ENCODE results near the gene BUB1.
A peak's percentile ranks its signal among the peaks of the same experiment; 100 is the strongest.
"Not testable (repeated sequence)": the region's sequence is repeated elsewhere in the genome, so short reads cannot be mapped to it uniquely, and the experiment has no call there.

Gene BUB1

GRCh38 chr2:110677530-110678456 is at the start of gene BUB1:
Gene BUB1, minus strand, starts transcription at chr2:110678063. Its CDS starts 68 bp downstream, at chr2:110677995.
- DNase-seq = peak; percentile 99

GRCh38 chr2:110726285-110726684 is 48.4 kb upstream of the BUB1 start:
- DNase-seq = no peak

GRCh38 chr2:110725859-110726258 is 48.0 kb upstream of the BUB1 start:
- DNase-seq = no peak

- no peak for DNase-seq
Observed at GRCh38 chr2:110725370-110725769, 47.5 kb upstream of the BUB1 start.

- DNase-seq = no peak
Observed at GRCh38 chr2:110724820-110725219, 47.0 kb upstream of the BUB1 start.

GRCh38 chr2:110720547-110720946 is 42.7 kb upstream of the BUB1 start:
- no peak for DNase-seq

- DNase-seq = no peak
Observed at GRCh38 chr2:110718990-110719389, 41.1 kb upstream of the BUB1 start.

- no peak for DNase-seq
Observed at GRCh38 chr2:110718382-110718781, 40.5 kb upstream of the BUB1 start.

- DNase-seq = no peak
Observed at GRCh38 chr2:110717734-110718133, 39.9 kb upstream of the BUB1 start.

- no peak for DNase-seq
Observed at GRCh38 chr2:110716959-110717645, 39.2 kb upstream of the BUB1 start.

- no peak for DNase-seq
Observed at GRCh38 chr2:110714452-110715224, 36.8 kb upstream of the BUB1 start.

- no peak for DNase-seq
Observed at GRCh38 chr2:110713513-110714362, 35.9 kb upstream of the BUB1 start.

- no peak for DNase-seq
Observed at GRCh38 chr2:110712737-110713136, 34.9 kb upstream of the BUB1 start.

- DNase-seq = no peak
Observed at GRCh38 chr2:110708455-110708854, 30.6 kb upstream of the BUB1 start.

- no peak for DNase-seq
Observed at GRCh38 chr2:110707386-110707965, 29.6 kb upstream of the BUB1 start.

- no peak for DNase-seq
Observed at GRCh38 chr2:110702514-110703380, 24.9 kb upstream of the BUB1 start.

GRCh38 chr2:110698253-110698652 is 20.4 kb upstream of the BUB1 start:
- DNase-seq = not testable (repeated sequence)

- DNase-seq = peak; percentile 88
Observed at GRCh38 chr2:110695146-110695898, 17.5 kb upstream of the BUB1 start.

- DNase-seq = peak; percentile 50
Observed at GRCh38 chr2:110691612-110692258, 13.9 kb upstream of the BUB1 start.
